MM.1S (cell line): ENCODE results near the gene NUDT17.

Experiments used
- DNase-seq: peaks from one replicate; pipeline ENCODE4 v3.0.0-alpha.2; 2015
- H2AFZ ChIP-seq: fragments of 300-600 bp; sonication (generic); 2 replicates; pipeline ENCODE4 v1.6.0; 2016; ENCODE audit warnings: antibody characterized with exemption, low read length
- H3F3A ChIP-seq: fragments of 300-600 bp; sonication (generic); 2 replicates; pipeline ENCODE4 v1.6.1; 2016; ENCODE audit warnings: mild to moderate bottlenecking, antibody characterized with exemption, low read length, moderate library complexity, mixed read lengths; ENCODE audit not compliant: insufficient read depth
- H3K27ac ChIP-seq: fragments of 300-600 bp; sonication (generic); 2 replicates; pipeline ENCODE4 v1.5.1; 2016; ENCODE audit warnings: mild to moderate bottlenecking, low read length
- H3K27me3 ChIP-seq: fragments of 300-600 bp; sonication (generic); replicated peaks from 2 replicates; pipeline ENCODE4 v1.6.0; 2016; ENCODE audit warnings: low read length; ENCODE audit not compliant: insufficient read depth
- H3K36me3 ChIP-seq: fragments of 300-600 bp; sonication (generic); replicated peaks from 2 replicates; pipeline ENCODE4 v1.6.1; 2016; ENCODE audit warnings: mild to moderate bottlenecking, low read length, mixed read lengths; ENCODE audit not compliant: insufficient read depth
- H3K4me1 ChIP-seq: fragments of 300-600 bp; sonication (generic); 2 replicates; pipeline ENCODE4 v1.6.1; 2016; ENCODE audit warnings: low read length, mixed read lengths
- H3K4me2 ChIP-seq: fragments of 300-600 bp; sonication (generic); 2 replicates; pipeline ENCODE4 v1.6.0; 2016; ENCODE audit warnings: low read depth, low read length
- H3K4me3 ChIP-seq: fragments of 300-600 bp; sonication (generic); 2 replicates; pipeline ENCODE4 v1.5.1; 2016; ENCODE audit warnings: low read length, mixed read lengths
- H3K79me2 ChIP-seq: fragments of 300-600 bp; sonication (generic); 2 replicates; pipeline ENCODE4 v1.6.1; 2016; ENCODE audit warnings: mixed run types, low read length, mixed read lengths
- H3K9ac ChIP-seq: fragments of 300-600 bp; sonication (generic); 2 replicates; pipeline ENCODE4 v1.6.1; 2016; ENCODE audit warnings: low read length, mixed read lengths
- H3K9me2 ChIP-seq: fragments of 300-600 bp; sonication (generic); replicated peaks from 2 replicates; pipeline ENCODE4 v1.6.1; 2016; ENCODE audit warnings: mild to moderate bottlenecking, low read length, mixed read lengths; ENCODE audit not compliant: insufficient read depth
- H3K9me3 ChIP-seq: fragments of 300-600 bp; sonication (generic); replicated peaks from 2 replicates; pipeline ENCODE4 v1.6.1; 2016; ENCODE audit warnings: mild to moderate bottlenecking, low read length, mixed read lengths; ENCODE audit not compliant: insufficient read depth
- H4K20me1 ChIP-seq: fragments of 300-600 bp; sonication (generic); 2 replicates; pipeline ENCODE4 v1.6.1; 2016; ENCODE audit warnings: mild to moderate bottlenecking, low read length, moderate library complexity, mixed read lengths; ENCODE audit not compliant: insufficient read depth
- EZH2 ChIP-seq: fragments of 300-600 bp; sonication (generic); optimal IDR thresholded peaks from 2 replicates; pipeline ENCODE3; 2017; ENCODE audit warnings: low read depth, mild to moderate bottlenecking, antibody characterized with exemption, low read length, mixed read lengths
- EZH2phosphoT487 ChIP-seq: fragments of 300-600 bp; sonication (generic); IDR thresholded peaks from 2 replicates; pipeline ENCODE4 v1.6.1; 2018; ENCODE audit warnings: antibody characterized with exemption, low read length
- TF ChIP-seq, protein P1 (sequence below): fragments of 300-600 bp; sonication (generic); IDR thresholded peaks from 2 replicates; pipeline ENCODE4 v1.5.1; 2016; ENCODE audit warnings: antibody characterized with exemption, low read length, mixed read lengths

Gene NUDT17

GRCh38 chr1:145843031-145843430 lies 2.4 kb upstream of the NUDT17 start:
- no peak overlapping the region for H3K4me3 ChIP-seq
- no peaks in the 10 kb centered on the region for H3K9me3 ChIP-seq
- no peak for TF ChIP-seq EZH2
- TF ChIP-seq, protein P1, sequence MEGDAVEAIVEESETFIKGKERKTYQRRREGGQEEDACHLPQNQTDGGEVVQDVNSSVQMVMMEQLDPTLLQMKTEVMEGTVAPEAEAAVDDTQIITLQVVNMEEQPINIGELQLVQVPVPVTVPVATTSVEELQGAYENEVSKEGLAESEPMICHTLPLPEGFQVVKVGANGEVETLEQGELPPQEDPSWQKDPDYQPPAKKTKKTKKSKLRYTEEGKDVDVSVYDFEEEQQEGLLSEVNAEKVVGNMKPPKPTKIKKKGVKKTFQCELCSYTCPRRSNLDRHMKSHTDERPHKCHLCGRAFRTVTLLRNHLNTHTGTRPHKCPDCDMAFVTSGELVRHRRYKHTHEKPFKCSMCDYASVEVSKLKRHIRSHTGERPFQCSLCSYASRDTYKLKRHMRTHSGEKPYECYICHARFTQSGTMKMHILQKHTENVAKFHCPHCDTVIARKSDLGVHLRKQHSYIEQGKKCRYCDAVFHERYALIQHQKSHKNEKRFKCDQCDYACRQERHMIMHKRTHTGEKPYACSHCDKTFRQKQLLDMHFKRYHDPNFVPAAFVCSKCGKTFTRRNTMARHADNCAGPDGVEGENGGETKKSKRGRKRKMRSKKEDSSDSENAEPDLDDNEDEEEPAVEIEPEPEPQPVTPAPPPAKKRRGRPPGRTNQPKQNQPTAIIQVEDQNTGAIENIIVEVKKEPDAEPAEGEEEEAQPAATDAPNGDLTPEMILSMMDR, result no peak
- no peak for TF ChIP-seq EZH2phosphoT487
- no peak overlapping the region for H3K27ac ChIP-seq
- H2AFZ ChIP-seq, result no peak overlapping the region
- H3K4me1 ChIP-seq, result peaks cover 14% of the 10 kb centered on the region
- H3K36me3 ChIP-seq, result peaks cover 12% of the 10 kb centered on the region; the same call in 1 of the 2 replicates
- no peaks in the 10 kb centered on the region for H3K9me2 ChIP-seq
- H3K27me3 ChIP-seq, result no peaks in the 10 kb centered on the region
- H3K4me2 ChIP-seq, result no peak overlapping the region
- no peaks in the 10 kb centered on the region for H4K20me1 ChIP-seq
- DNase-seq, result no peak
- no peak overlapping the region for H3K9ac ChIP-seq
- no peaks in the 10 kb centered on the region for H3K79me2 ChIP-seq
- peaks cover 27% of the 10 kb centered on the region for H3F3A ChIP-seq

- DNase-seq, result peak; percentile 79
- Histone ChIP-seq H3K9me3 (no peaks in the 10 kb centered on the region), H3K27ac (peak overlapping the region; percentile 47; the same call in 1 of the 2 replicates), H4K20me1 (no peaks in the 10 kb centered on the region), H2AFZ (peak overlapping the region; percentile 69; the same call in 1 of the 2 replicates), H3K36me3 (0 out of 2 replicates have a peak, but pooled peaks cover 3% of the 10 kb centered on the region), H3F3A (peaks cover 27% of the 10 kb centered on the region), H3K9me2 (no peaks in the 10 kb centered on the region), H3K4me3 (peak overlapping the region; percentile 69), H3K9ac (peak overlapping the region; percentile 58; the same call in 1 of the 2 replicates), H3K4me1 (peaks cover 14% of the 10 kb centered on the region), H3K27me3 (no peaks in the 10 kb centered on the region), H3K4me2 (peak overlapping the region; percentile 98), H3K79me2 (no peaks in the 10 kb centered on the region)
- TF ChIP-seq, protein P1, result no peak
- no peak for TF ChIP-seq EZH2phosphoT487
- no peak for TF ChIP-seq EZH2
These were observed 301 bp upstream of the NUDT17 start for GRCh38 chr1:145845144-145845513.

DNA sequence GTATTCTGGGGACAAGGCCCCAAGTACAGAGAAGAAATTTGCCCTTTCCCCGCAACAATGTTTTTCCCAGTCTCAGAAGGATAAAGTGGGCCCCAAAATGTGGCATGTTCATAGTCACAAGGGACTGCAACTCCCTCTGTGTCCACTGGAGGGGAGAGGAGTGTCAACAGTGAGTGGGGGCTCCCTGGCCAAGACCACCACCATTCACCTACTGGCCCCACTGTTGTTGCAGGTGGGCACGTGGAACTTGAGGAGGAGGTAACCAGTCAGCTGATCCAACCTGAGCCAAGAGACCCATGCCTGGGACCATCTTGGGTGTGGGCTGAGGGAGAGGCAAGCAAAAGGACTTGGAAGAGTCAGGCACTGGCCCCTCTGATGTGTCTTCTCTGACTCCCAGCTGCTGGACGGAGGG lies 777 bp downstream of the NUDT17 start:
- Histone ChIP-seq H2AFZ (peak overlapping the region; percentile 69), H3K4me3 (peak overlapping the region; percentile 69), H3K79me2 (no peaks in the 10 kb centered on the region), H3K27me3 (no peaks in the 10 kb centered on the region), H3K4me2 (peak overlapping the region; percentile 98), H3K9me3 (no peaks in the 10 kb centered on the region), H3K4me1 (peaks cover 14% of the 10 kb centered on the region), H3K36me3 (peaks cover 3% of the 10 kb centered on the region; the same call in 1 of the 2 replicates), H3K27ac (peak overlapping the region; percentile 47; the same call in 1 of the 2 replicates), H3K9me2 (no peaks in the 10 kb centered on the region), H3F3A (peaks cover 27% of the 10 kb centered on the region), H3K9ac (peak overlapping the region; percentile 58; the same call in 1 of the 2 replicates), H4K20me1 (no peaks in the 10 kb centered on the region)
- peak; percentile 39 for DNase-seq
- TF ChIP-seq, protein P1, result peak; percentile 92
- no peak for TF ChIP-seq EZH2phosphoT487
